ENCODE measurements around the gene PLEKHM3. TPM values are rescaled to one million over a fixed set of nuclear protein-coding genes. Genes with fewer than 3 reads are reported as not detected.

The PLEKHM3 gene
- polyA plus RNA-seq, 1 donor (not counting 4 experiments of a cell fraction or from before 2014, with no cell fraction given): 2.9 TPM

GRCh38 chr2:207934720-207935119 lies 90.6 kb downstream of the PLEKHM3 start:
- no peaks in the 10 kb centered on the region for H3K9me1 ChIP-seq (ENCODE audit: control insufficient read depth, extremely low read depth, insufficient read depth, low read length)
- H3K4me2 ChIP-seq (ENCODE audit: control insufficient read depth, extremely low read depth, insufficient read depth, low read depth, low read length): no peak overlapping the region
- no peak for FAIRE-seq
- H3K27ac ChIP-seq (ENCODE audit: control insufficient read depth, insufficient read depth, low read length): no peak overlapping the region
- H3K9me3 ChIP-seq (ENCODE audit: control insufficient read depth, low read depth, low read length): no peaks in the 10 kb centered on the region
- H3K4me3 ChIP-seq (ENCODE audit: control insufficient read depth in 2 of 3, extremely low read depth in 1 of 3, insufficient read depth in 2 of 3, low read depth in 1 of 3, low read length in 3 of 3): no peak overlapping the region
- no peaks in the 10 kb centered on the region for H3K36me3 ChIP-seq (ENCODE audit: control insufficient read depth in 2 of 2, extremely low read depth in 1 of 2, insufficient read depth in 2 of 2, low read length in 2 of 2)
- no peak overlapping the region for H2AFZ ChIP-seq (ENCODE audit: control insufficient read depth, low read length)
- H3K4me1 ChIP-seq (ENCODE audit: control insufficient read depth, extremely low read depth, insufficient read depth, low read length): no peaks in the 10 kb centered on the region
- no peaks in the 10 kb centered on the region for H3K27me3 ChIP-seq (ENCODE audit: control insufficient read depth, extremely low read depth, insufficient read depth, low read length)
- dilution Hi-C loops (cut with MboI; ENCODE audit: extremely low pct_ligation_motif_present, low sequenced_read_pairs): no loop called here
- H4K20me1 ChIP-seq (ENCODE audit: control insufficient read depth, extremely low read depth, insufficient read depth, low read length): no peaks in the 10 kb centered on the region
- no peak for TF ChIP-seq EZH2 (IDR thresholded peaks at IDR 0.05; ENCODE audit: low read length)
- TF ChIP-seq CTCF (optimal IDR thresholded peaks at IDR 0.05 in 1 of 3, IDR thresholded peaks at IDR 0.05 in 1 of 3, conservative IDR thresholded peaks at IDR 0.05 in 1 of 3; ENCODE audit: extremely low read depth in 1 of 3, insufficient read depth in 2 of 3, low read length in 3 of 3): no peak
- no peak for DNase-seq (ENCODE audit: low read depth, low spot score)
- H3K9ac ChIP-seq (ENCODE audit: control insufficient read depth, extremely low read depth, insufficient read depth, low read length): no peak overlapping the region
- H3K79me2 ChIP-seq (ENCODE audit: control insufficient read depth, insufficient read depth, low read length): no peaks in the 10 kb centered on the region

- no peaks in the 10 kb centered on the region for H3K4me1 ChIP-seq (ENCODE audit: control insufficient read depth, extremely low read depth, insufficient read depth, low read length)
- DNase-seq (ENCODE audit: low read depth, low spot score) (no peak), FAIRE-seq (no peak)
- no peaks in the 10 kb centered on the region for H3K36me3 ChIP-seq (ENCODE audit: control insufficient read depth in 2 of 2, extremely low read depth in 1 of 2, insufficient read depth in 2 of 2, low read length in 2 of 2)
- H3K4me2 ChIP-seq (ENCODE audit: control insufficient read depth, extremely low read depth, insufficient read depth, low read depth, low read length): no peak overlapping the region
- H3K27ac ChIP-seq (ENCODE audit: control insufficient read depth, insufficient read depth, low read length): no peak overlapping the region
- H2AFZ ChIP-seq (ENCODE audit: control insufficient read depth, low read length): no peak overlapping the region
- H3K9me3 ChIP-seq (ENCODE audit: control insufficient read depth, low read depth, low read length): no peaks in the 10 kb centered on the region
- no peaks in the 10 kb centered on the region for H4K20me1 ChIP-seq (ENCODE audit: control insufficient read depth, extremely low read depth, insufficient read depth, low read length)
- no peak overlapping the region for H3K4me3 ChIP-seq (ENCODE audit: control insufficient read depth in 2 of 3, extremely low read depth in 1 of 3, insufficient read depth in 2 of 3, low read depth in 1 of 3, low read length in 3 of 3)
- H3K79me2 ChIP-seq (ENCODE audit: control insufficient read depth, insufficient read depth, low read length): no peaks in the 10 kb centered on the region
- TF ChIP-seq EZH2 (IDR thresholded peaks at IDR 0.05; ENCODE audit: low read length): no peak
- TF ChIP-seq CTCF (optimal IDR thresholded peaks at IDR 0.05 in 1 of 3, IDR thresholded peaks at IDR 0.05 in 1 of 3, conservative IDR thresholded peaks at IDR 0.05 in 1 of 3; ENCODE audit: extremely low read depth in 1 of 3, insufficient read depth in 2 of 3, low read length in 3 of 3): no peak
- H3K27me3 ChIP-seq (ENCODE audit: control insufficient read depth, extremely low read depth, insufficient read depth, low read length): no peaks in the 10 kb centered on the region
- no peak overlapping the region for H3K9ac ChIP-seq (ENCODE audit: control insufficient read depth, extremely low read depth, insufficient read depth, low read length)
- dilution Hi-C loops (cut with MboI; ENCODE audit: extremely low pct_ligation_motif_present, low sequenced_read_pairs): no loop called here
- H3K9me1 ChIP-seq (ENCODE audit: control insufficient read depth, extremely low read depth, insufficient read depth, low read length): no peaks in the 10 kb centered on the region
Measured at GRCh38 chr2:207933396-207934065, 91.8 kb downstream of the PLEKHM3 start.

Data from keratinocyte (primary cell).